ENCODE results near the gene TMEM132A.

- TF ChIP-seq CTCF (IDR thresholded peaks at IDR 0.05; ENCODE audit: low read depth, low read length, missing input control) (no peak), YY1 (IDR thresholded peaks at IDR 0.05) (no peak), RXRA (IDR thresholded peaks at IDR 0.05) (no peak), MAX (IDR thresholded peaks at IDR 0.05) (no peak), TAF1 (conservative IDR thresholded peaks at IDR 0.05) (no peak), GABPA (IDR thresholded peaks at IDR 0.05 in 1 of 2, conservative IDR thresholded peaks at IDR 0.05 in 1 of 2) (no peak)
Measured at GRCh38 chr11:60879104-60879503, 45.2 kb upstream of the TMEM132A start.
